Measurements from ENCODE around the gene WDFY2.
A peak's percentile ranks its signal among the peaks of the same experiment; 100 is the strongest.

The WDFY2 gene

DNA sequence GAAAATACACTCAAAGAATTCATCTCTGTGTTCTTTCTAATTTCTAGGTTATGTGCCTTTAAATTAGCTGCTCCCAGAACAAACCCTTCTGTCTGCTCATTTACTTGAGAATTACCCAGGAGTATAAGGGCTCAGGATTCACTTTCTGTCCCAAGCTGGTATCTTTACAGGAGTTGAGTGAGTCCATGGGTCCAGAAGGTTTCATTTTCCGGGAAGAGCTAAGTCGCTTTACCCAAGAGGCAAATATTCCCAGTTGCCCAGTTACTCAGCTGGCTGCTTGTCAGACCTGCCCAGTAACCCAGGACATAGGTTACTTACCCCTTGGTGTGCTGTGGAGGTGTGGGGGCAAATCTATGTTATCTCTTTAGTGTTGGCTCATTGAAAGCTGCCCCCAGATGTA, 172.4 kb downstream of the WDFY2 start:
- DNase-seq (ENCODE audit: low read depth in 2 of 2), result no peak
- no peak overlapping the region for H3K4me3 ChIP-seq (replicated peaks in 1 of 2; ENCODE audit: low read depth in 2 of 2, low read length in 2 of 2)
- TF ChIP-seq, protein P1, sequence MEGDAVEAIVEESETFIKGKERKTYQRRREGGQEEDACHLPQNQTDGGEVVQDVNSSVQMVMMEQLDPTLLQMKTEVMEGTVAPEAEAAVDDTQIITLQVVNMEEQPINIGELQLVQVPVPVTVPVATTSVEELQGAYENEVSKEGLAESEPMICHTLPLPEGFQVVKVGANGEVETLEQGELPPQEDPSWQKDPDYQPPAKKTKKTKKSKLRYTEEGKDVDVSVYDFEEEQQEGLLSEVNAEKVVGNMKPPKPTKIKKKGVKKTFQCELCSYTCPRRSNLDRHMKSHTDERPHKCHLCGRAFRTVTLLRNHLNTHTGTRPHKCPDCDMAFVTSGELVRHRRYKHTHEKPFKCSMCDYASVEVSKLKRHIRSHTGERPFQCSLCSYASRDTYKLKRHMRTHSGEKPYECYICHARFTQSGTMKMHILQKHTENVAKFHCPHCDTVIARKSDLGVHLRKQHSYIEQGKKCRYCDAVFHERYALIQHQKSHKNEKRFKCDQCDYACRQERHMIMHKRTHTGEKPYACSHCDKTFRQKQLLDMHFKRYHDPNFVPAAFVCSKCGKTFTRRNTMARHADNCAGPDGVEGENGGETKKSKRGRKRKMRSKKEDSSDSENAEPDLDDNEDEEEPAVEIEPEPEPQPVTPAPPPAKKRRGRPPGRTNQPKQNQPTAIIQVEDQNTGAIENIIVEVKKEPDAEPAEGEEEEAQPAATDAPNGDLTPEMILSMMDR (IDR thresholded peaks at IDR 0.05; ENCODE audit: low read depth, low read length), result no peak

DNA sequence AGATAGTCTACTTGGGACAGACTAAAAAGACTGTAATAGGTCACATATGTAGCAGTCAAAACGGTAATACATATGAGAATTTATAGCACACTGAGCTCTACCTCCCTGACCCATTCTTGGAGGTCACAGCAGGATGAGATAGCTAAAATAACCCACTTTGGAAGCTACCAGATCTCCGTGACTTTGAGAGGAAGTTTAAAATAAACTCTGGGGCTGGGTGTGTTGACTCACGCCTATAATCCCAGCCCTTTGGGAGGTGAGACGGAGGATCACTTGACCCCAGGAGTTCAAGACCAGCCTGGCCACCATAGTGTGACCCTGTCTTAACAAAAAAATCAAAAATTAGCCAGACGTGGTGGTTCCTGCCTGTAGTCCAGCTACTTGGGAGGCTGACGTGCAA, 174.4 kb downstream of the WDFY2 start:
- TF ChIP-seq, protein P1 (IDR thresholded peaks at IDR 0.05; ENCODE audit: low read depth, low read length), result no peak

DNA sequence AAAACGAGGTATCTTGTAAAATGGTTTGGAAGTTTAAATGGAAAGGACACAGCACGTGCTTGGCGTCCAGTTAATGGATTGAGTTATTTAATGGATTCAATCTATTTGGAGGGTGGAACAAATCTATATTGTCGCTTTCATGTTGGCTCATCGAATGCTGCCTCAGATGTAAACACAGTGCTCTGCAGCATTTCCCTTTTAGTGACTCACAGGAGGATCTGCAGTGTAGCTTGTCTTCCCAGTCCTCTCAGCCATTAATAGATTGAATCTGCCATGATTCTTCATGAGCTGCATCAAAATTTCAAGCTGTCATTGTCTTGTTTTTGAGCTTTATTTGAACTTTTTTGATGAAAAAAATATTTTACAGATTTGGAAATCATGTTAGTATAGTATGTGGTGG, 175.0 kb downstream of the WDFY2 start:
- TF ChIP-seq, protein P1 (IDR thresholded peaks at IDR 0.05; ENCODE audit: low read depth, low read length), result no peak
- no peak for DNase-seq (ENCODE audit: low read depth in 2 of 2)
- no peak overlapping the region for H3K4me3 ChIP-seq (replicated peaks in 1 of 2; ENCODE audit: low read depth in 2 of 2, low read length in 2 of 2)

More for the DNA sequence above, 174.4 kb downstream of the WDFY2 start:
- H3K4me3 ChIP-seq (replicated peaks in 1 of 2; ENCODE audit: low read depth in 2 of 2, low read length in 2 of 2), result no peak overlapping the region
- DNase-seq (ENCODE audit: low read depth in 2 of 2), result no peak

DNA sequence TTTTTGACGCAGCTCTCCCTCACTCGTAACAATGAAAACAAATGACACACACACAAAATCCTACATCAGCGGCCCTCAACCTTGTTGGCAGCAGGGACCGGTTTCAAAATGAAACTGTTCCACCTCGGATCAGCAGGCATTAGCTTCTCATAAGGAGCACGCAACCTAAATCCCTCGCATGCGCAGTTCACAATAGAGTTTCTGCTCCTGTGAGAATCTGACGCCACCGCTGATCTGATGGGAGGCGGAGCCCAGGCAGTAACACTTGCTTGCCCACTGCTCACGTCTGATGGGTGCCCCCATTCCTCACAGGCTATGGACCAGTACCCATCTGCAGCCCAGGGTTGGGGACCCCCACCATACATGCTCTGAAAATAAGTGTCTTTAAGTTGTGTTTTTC, 176.3 kb downstream of the WDFY2 start:
- no peak overlapping the region for H3K4me3 ChIP-seq (replicated peaks in 1 of 2; ENCODE audit: low read depth in 2 of 2, low read length in 2 of 2)
- TF ChIP-seq, protein P1 (IDR thresholded peaks at IDR 0.05; ENCODE audit: low read depth, low read length), result no peak
- no peak for DNase-seq (ENCODE audit: low read depth in 2 of 2)

DNA sequence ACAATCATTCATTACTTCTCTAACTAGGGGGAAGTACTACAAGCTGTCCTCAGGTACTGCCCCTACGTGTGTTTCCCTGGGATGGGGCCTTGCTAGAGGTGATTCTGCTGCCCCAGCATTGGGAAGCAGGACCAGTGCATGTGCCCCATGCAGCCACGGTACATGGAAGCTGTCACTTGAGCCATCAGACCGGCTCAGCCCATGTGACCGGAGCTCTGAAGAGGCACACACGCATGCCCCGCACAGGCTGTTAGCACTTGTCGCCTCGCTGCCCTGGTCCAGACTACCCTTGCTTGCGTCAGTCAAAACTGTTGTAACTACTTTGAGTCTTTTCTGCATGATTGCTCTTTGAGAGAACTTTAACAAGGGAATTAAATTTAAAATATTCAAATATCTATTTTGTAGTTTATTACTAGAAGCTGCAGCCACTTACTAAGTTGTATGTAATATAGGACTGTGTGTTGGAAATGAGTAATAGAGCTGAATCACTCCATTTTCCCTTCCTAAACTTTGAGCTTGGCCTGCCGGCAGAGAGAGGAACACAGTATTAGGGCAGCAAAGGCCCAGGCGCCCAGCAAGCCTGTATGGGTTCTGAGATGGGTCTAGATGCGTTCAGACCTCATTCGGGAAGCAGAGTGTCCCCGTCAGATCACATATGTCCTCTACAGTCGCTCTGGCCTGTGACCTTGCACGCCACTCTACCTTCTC, 177.5 kb downstream of the WDFY2 start:
- TF ChIP-seq, protein P1 (IDR thresholded peaks at IDR 0.05; ENCODE audit: low read depth, low read length), result no peak
- peak in 1 of 2 donors; percentile 31 for DNase-seq (ENCODE audit: low read depth in 2 of 2)
- H3K4me3 ChIP-seq (replicated peaks in 1 of 2; ENCODE audit: low read depth in 2 of 2, low read length in 2 of 2), result no peak overlapping the region

DNA sequence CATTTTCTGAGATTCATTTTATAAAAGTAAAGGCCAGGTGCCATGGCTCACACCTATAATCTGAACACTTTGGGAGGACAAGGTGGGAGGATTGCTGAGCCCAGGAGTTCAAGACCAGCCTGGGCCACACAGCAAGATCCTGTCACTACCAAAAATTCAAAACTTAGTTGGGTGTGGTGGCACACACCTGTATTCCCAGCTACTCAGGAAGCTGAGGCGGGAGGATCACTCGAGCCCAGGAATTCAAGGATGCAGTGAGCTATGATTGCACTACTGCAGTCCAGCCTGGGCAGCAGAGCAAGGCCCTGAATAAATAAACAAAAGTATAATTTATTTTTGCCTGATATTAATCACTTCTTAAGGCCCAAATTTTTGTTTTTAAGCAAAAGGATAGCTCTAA, 179.2 kb downstream of the WDFY2 start:
- no peak for DNase-seq (ENCODE audit: low read depth in 2 of 2)
- H3K4me3 ChIP-seq (replicated peaks in 1 of 2; ENCODE audit: low read depth in 2 of 2, low read length in 2 of 2), result no peak overlapping the region
- TF ChIP-seq, protein P1 (IDR thresholded peaks at IDR 0.05; ENCODE audit: low read depth, low read length), result no peak
